ENCODE data around the gene TIMM44. TPM values are rescaled to one million over a fixed set of nuclear protein-coding genes. Genes with fewer than 3 reads are reported as not detected.

The TIMM44 gene
- polyA plus RNA-seq, 1 of the 3 experiments (the other 2 are of a cell fraction) = 49.7 TPM

GRCh38 chr19:7971553-7972520, 28.4 kb upstream of the TIMM44 start (continued):
- TF ChIP-seq MAX (IDR thresholded peaks at IDR 0.05; ENCODE audit: low read depth) (no peak), USF2 (IDR thresholded peaks at IDR 0.05; ENCODE audit: borderline replicate concordance, low read depth, low read length) (no peak), MEF2A (IDR thresholded peaks at IDR 0.05; ENCODE audit: borderline replicate concordance, low read depth) (no peak), TEAD4 (IDR thresholded peaks at IDR 0.05; ENCODE audit: borderline replicate concordance, insufficient read depth) (no peak)

GRCh38 chr19:7970716-7971448, 27.4 kb upstream of the TIMM44 start:
- Histone ChIP-seq H3K9me2 (no peaks in the 10 kb centered on the region), H2AFZ (ENCODE audit: low read depth) (no peak overlapping the region), H3K9ac (no peak overlapping the region), H3K9me3 (no peaks in the 10 kb centered on the region), H3K4me2 (no peak overlapping the region), H4K20me1 (ENCODE audit: insufficient read depth) (peaks cover 13% of the 10 kb centered on the region), H3K27me3 (ENCODE audit: insufficient read depth) (no peaks in the 10 kb centered on the region), H3F3A (replicated peaks; ENCODE audit: insufficient read depth) (no peaks in the 10 kb centered on the region), H3K4me3 (ENCODE audit: low read depth in 2 of 2, low read length in 1 of 2) (no peak overlapping the region; a peak in 1 of 4 replicates), H3K4me1 (ENCODE audit: control insufficient read depth in 1 of 2, insufficient read depth in 2 of 2, low read depth in 1 of 2, low read length in 1 of 2) (no peaks in the 10 kb centered on the region), H3K36me3 (replicated peaks in 1 of 2; ENCODE audit: control insufficient read depth in 1 of 2, insufficient read depth in 2 of 2, low read length in 1 of 2) (peaks cover 24 to 56% of the 10 kb centered on the region in 2 experiments), H3K79me2 (ENCODE audit: insufficient read depth) (peaks cover 5% of the 10 kb centered on the region; the same call in 1 of the 2 replicates), H3K27ac (ENCODE audit: low read depth in 2 of 2, low read length in 1 of 2) (no peak overlapping the region)
- peak; percentile 81 for DNase-seq
- CTCF ChIA-PET = interaction anchor here (0.7 to 9.1 kb wide), 25 partner anchors 7 to 282 kb away, joined by 3 to 81 read pairs (median 5); partner anchors contain the start of genes ELAVL1 and TIMM44
- TF ChIP-seq, protein P1, sequence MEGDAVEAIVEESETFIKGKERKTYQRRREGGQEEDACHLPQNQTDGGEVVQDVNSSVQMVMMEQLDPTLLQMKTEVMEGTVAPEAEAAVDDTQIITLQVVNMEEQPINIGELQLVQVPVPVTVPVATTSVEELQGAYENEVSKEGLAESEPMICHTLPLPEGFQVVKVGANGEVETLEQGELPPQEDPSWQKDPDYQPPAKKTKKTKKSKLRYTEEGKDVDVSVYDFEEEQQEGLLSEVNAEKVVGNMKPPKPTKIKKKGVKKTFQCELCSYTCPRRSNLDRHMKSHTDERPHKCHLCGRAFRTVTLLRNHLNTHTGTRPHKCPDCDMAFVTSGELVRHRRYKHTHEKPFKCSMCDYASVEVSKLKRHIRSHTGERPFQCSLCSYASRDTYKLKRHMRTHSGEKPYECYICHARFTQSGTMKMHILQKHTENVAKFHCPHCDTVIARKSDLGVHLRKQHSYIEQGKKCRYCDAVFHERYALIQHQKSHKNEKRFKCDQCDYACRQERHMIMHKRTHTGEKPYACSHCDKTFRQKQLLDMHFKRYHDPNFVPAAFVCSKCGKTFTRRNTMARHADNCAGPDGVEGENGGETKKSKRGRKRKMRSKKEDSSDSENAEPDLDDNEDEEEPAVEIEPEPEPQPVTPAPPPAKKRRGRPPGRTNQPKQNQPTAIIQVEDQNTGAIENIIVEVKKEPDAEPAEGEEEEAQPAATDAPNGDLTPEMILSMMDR (IDR thresholded peaks at IDR 0.05) = peak; percentile 86
- TF ChIP-seq, protein P2, sequence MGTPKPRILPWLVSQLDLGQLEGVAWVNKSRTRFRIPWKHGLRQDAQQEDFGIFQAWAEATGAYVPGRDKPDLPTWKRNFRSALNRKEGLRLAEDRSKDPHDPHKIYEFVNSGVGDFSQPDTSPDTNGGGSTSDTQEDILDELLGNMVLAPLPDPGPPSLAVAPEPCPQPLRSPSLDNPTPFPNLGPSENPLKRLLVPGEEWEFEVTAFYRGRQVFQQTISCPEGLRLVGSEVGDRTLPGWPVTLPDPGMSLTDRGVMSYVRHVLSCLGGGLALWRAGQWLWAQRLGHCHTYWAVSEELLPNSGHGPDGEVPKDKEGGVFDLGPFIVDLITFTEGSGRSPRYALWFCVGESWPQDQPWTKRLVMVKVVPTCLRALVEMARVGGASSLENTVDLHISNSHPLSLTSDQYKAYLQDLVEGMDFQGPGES (IDR thresholded peaks at IDR 0.05; ENCODE audit: low read depth, low read length) = no peak
- TF ChIP-seq RAD21 (IDR thresholded peaks at IDR 0.05; ENCODE audit: low read length) (peak; percentile 66), SMC3 (IDR thresholded peaks at IDR 0.05; ENCODE audit: low read depth, low read length) (peak; percentile 58), TCF12 (IDR thresholded peaks at IDR 0.05) (no peak)
- WGBS (ENCODE audit: low lambda C conversion rate) = 76% methylated on average over 12 of the region's 12 CpGs
- POLR2A ChIA-PET = no interaction called here

All from SK-N-SH (cell line).